ENCODE measurements around the gene SNX25. TPM values are rescaled to one million over a fixed set of nuclear protein-coding genes. Genes with fewer than 3 reads are reported as not detected.

SNX25 gene
- total and polyA plus RNA-seq, 12 donors = 4.4 to 12.6 (median 9.2) TPM

DNA sequence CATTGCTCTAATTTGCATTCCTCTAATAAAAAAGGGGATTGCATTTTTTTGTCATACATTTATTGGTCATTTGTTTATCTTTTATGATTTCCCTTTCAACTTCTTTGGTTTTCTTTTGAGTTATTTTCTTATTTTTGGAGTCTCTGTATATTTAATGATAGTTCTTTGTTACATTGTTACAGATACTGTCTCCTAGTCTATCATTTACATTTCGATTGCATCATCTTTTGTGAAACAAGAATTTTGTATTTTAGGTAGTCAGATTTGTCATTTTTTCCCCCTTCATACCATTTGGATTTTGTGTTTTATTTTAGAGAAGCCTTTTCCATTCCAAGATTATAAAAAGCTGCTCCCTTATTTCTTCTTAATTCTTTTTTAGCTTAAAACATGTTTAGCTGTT lies 37.1 kb downstream of the SNX25 start:
- H3K27ac ChIP-seq = no peak overlapping the region
- H3K9me3 ChIP-seq = no peaks in the 10 kb centered on the region
- H3K27me3 ChIP-seq = no peaks in the 10 kb centered on the region

DNA sequence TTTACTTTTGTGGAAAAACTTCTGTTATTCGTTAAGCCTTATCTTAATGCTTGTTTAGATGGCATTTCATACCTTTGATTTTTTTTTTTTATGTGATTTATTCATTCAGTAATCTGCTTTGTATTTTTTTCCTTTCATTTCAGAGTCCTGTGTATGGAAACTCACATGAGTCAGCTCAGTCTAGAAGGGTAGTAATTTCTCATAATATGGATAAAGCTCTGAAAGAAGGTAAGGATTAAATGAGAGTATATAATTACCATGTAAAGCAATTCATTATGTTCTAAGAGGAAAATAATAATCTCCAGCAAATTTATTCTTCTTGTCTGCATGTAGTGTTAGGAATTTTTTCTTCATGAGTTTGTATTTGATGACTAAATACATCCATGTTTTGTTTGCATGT lies 37.8 kb downstream of the SNX25 start:
- H3K4me1 ChIP-seq = peaks cover 0 to 39% (median 9%) of the 10 kb centered on the region in 9 donors
- ATAC-seq (no peak), DNase-seq (no peak)
- H3K36me3 ChIP-seq = peaks cover 0 to 11% (median 0%) of the 10 kb centered on the region in 9 donors
- 83 to 92% methylated on average over 1 of the region's 1 CpG for WGBS, 2 donors
- no peak overlapping the region for H3K4me3 ChIP-seq
- no peaks in the 10 kb centered on the region for H3K9me3 ChIP-seq
- TF ChIP-seq, protein P1, sequence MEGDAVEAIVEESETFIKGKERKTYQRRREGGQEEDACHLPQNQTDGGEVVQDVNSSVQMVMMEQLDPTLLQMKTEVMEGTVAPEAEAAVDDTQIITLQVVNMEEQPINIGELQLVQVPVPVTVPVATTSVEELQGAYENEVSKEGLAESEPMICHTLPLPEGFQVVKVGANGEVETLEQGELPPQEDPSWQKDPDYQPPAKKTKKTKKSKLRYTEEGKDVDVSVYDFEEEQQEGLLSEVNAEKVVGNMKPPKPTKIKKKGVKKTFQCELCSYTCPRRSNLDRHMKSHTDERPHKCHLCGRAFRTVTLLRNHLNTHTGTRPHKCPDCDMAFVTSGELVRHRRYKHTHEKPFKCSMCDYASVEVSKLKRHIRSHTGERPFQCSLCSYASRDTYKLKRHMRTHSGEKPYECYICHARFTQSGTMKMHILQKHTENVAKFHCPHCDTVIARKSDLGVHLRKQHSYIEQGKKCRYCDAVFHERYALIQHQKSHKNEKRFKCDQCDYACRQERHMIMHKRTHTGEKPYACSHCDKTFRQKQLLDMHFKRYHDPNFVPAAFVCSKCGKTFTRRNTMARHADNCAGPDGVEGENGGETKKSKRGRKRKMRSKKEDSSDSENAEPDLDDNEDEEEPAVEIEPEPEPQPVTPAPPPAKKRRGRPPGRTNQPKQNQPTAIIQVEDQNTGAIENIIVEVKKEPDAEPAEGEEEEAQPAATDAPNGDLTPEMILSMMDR (IDR thresholded peaks at IDR 0.05) = no peak
- intact Hi-C loops (cut with DNase I) = no loop called here
- no peak overlapping the region for H3K27ac ChIP-seq
- no peaks in the 10 kb centered on the region for H3K27me3 ChIP-seq

More for the DNA sequence above, 37.1 kb downstream of the SNX25 start:
- intact Hi-C loops (cut with DNase I) = no loop called here
- Histone ChIP-seq H3K36me3 (peaks cover 0 to 11% (median 0%) of the 10 kb centered on the region in 9 donors), H3K4me1 (peaks cover 0 to 33% (median 3%) of the 10 kb centered on the region in 9 donors), H3K4me3 (no peak overlapping the region)
- TF ChIP-seq, protein P1 (IDR thresholded peaks at IDR 0.05) = no peak
- ATAC-seq (no peak), DNase-seq (no peak)
- WGBS, 2 donors = 85 to 86% methylated on average over 1 of the region's 1 CpG

DNA sequence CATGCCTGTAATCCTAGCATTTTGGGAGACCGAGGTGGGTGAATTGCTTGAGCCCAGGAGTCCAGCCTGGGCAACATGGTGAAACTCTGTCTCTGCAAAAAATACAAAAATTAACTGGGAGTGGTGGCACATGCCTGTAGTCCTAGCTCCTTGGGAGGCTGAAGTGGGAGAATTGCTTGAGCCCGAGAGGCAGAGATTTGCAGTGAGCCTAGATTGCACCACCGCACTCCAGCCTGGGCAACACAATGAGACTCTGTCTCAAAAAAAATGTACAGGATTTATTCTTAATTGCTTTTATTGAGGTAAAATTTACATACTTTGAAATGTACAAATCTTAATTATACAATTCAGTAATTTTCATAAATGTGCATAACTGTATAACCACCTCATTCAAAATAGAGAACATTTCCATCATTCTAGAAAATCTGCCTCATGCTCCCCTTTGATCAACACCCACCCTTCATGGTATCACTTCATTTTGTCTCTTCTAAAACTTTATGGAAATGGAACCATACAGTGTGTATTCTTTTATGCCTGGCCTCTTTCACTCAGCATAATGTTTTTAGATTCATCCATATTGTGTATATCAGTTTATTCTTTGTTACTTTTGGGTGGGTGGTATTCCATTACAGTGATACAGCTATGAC lies 39.1 kb downstream of the SNX25 start:
- Histone ChIP-seq H3K27ac (no peak overlapping the region), H3K4me3 (no peak overlapping the region), H3K4me1 (peaks cover 0 to 36% (median 9%) of the 10 kb centered on the region in 9 donors), H3K27me3 (no peaks in the 10 kb centered on the region), H3K36me3 (peaks cover 0 to 11% (median 0%) of the 10 kb centered on the region in 9 donors), H3K9me3 (no peaks in the 10 kb centered on the region)
- intact Hi-C loops (cut with DNase I) = no loop called here
- WGBS, 2 donors = 98 to 99% methylated on average over 3 of the region's 3 CpGs
- DNase-seq (no peak), ATAC-seq (no peak)
- TF ChIP-seq, protein P1 (IDR thresholded peaks at IDR 0.05) = no peak

DNA sequence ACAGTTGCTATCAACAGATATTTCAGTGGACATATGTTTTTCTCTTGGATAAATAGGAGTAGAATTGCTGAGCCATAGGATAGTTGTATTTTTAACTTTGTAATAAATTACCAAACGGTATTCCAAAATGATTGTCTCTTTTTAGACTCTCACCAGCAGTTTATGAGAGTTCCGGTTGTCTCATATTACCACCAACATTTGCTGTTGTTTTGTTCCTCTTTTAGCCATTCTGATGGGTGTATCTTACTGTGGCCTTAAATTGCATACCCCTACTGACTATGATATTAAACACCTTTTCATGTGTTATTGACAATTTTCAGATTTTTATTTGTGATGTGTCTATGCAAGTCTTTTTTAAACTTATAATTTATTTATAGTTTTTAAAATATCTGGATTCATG lies 39.7 kb downstream of the SNX25 start:
- WGBS, 2 donors = 82 to 89% methylated on average over 2 of the region's 2 CpGs
- intact Hi-C loops (cut with DNase I) = no loop called here
- DNase-seq = no peak
- ATAC-seq = no peak
- no peak overlapping the region for H3K4me3 ChIP-seq
- no peaks in the 10 kb centered on the region for H3K27me3 ChIP-seq
- TF ChIP-seq, protein P1 (IDR thresholded peaks at IDR 0.05) = no peak
- peaks cover 0 to 32% (median 9%) of the 10 kb centered on the region in 9 donors for H3K4me1 ChIP-seq
- H3K36me3 ChIP-seq = peaks cover 0 to 11% (median 0%) of the 10 kb centered on the region in 9 donors
- no peaks in the 10 kb centered on the region for H3K9me3 ChIP-seq
- no peak overlapping the region for H3K27ac ChIP-seq

Measured in heart right ventricle (tissue), 16 donors.